Breast epithelium (tissue), 3 donors: ENCODE data around the gene PSMB9.

Source experiments
- POLR2A ChIP-seq: fragments of 450-650 bp; IDR thresholded peaks from one replicate; pipeline ENCODE4 v1.6.1; 2016; ENCODE audit warnings: antibody characterized with exemption, mild to moderate bottlenecking, moderate library complexity
- TF ChIP-seq, protein P1 (sequence below), 3 donors: fragments of 450-650 bp; IDR thresholded peaks; one replicate each; pipeline ENCODE4 v1.5.1; 2016 to 2017; ENCODE audit warnings: antibody characterized with exemption in 3 of 3, mild to moderate bottlenecking in 3 of 3, moderate library complexity in 3 of 3

DNA sequence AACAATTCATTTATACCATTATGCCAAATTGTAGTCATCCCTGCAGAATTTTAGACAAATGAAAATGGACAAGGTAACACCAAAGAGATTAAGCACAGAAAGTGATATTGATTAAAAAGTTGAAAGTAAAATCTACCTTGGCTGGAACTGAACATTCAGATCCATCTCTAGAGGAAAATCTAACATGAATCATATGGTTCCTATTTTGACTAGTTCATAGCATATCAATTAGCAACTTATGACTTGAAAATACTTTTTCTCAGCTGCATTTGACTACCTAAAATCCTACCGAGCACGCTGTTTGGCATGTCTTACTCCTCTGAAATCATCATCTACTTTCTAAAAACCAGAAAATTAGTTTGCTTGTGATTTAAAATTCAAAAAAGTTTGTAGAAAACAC, 22.6 kb downstream of the PSMB9 start:
- TF ChIP-seq, protein P1, sequence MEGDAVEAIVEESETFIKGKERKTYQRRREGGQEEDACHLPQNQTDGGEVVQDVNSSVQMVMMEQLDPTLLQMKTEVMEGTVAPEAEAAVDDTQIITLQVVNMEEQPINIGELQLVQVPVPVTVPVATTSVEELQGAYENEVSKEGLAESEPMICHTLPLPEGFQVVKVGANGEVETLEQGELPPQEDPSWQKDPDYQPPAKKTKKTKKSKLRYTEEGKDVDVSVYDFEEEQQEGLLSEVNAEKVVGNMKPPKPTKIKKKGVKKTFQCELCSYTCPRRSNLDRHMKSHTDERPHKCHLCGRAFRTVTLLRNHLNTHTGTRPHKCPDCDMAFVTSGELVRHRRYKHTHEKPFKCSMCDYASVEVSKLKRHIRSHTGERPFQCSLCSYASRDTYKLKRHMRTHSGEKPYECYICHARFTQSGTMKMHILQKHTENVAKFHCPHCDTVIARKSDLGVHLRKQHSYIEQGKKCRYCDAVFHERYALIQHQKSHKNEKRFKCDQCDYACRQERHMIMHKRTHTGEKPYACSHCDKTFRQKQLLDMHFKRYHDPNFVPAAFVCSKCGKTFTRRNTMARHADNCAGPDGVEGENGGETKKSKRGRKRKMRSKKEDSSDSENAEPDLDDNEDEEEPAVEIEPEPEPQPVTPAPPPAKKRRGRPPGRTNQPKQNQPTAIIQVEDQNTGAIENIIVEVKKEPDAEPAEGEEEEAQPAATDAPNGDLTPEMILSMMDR (IDR thresholded peaks at IDR 0.05) = no peak
- TF ChIP-seq POLR2A = no peak
